Measurements from ENCODE around the gene PRDM16.

Gene PRDM16

DNA sequence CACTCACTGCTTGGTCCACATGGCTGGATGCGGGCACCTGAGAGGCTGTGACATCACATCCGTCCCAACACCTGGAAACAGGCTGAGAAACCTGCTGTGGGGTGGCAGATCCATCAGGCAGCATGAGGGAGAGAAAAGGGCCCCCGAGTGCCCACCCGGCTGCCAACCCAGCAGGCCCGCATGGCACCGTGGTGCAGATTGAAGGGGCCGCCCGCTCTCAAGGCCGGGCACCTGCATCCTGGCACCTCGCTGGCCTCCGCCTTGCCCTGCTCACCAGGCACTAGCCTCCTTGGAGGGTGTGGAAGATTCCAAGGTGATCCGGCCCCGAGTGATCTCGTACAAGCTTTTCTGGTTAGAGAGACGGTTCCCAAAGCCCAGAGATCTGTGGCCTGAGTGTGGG is 110.5 kb downstream of the PRDM16 start:
- H3K4me3 ChIP-seq (ENCODE audit: low read length in 2 of 2), result no peak overlapping the region
- H3K4me1 ChIP-seq (ENCODE audit: control insufficient read depth in 2 of 2, insufficient read depth in 2 of 2, low read length in 2 of 2), result peaks cover 3 to 8% of the 10 kb centered on the region in 2 donors
- no peak overlapping the region for H3K9ac ChIP-seq (ENCODE audit: low read depth in 1 of 2, low read length in 2 of 2)
- H3K27ac ChIP-seq (ENCODE audit: low read depth in 2 of 2, low read length in 2 of 2), result no peak overlapping the region
- no peaks in the 10 kb centered on the region for H3K9me3 ChIP-seq (ENCODE audit: control insufficient read depth in 2 of 2, low read length in 2 of 2)
- H3K27me3 ChIP-seq (ENCODE audit: control insufficient read depth in 2 of 2, insufficient read depth in 2 of 2, low read length in 2 of 2), result no peaks in the 10 kb centered on the region
- H3K36me3 ChIP-seq (ENCODE audit: control insufficient read depth in 2 of 2, insufficient read depth in 2 of 2, low read length in 2 of 2), result no peaks in the 10 kb centered on the region

DNA sequence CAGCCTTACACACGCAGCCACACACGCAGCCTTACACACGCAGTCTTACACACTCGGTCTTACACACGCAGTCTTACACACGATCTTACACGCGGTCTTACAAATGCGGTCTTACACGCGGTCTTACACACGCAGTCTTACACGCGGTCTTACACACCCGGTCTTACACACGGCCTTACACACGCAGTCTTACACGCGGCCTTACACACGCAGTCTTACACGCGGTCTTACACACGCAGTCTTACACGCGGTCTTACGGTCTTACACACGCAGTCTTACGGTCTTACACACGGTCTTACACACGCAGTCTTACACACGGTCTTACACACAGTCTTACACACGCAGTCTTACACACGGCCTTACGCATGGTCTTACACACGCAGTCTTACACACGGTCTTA is 111.9 kb downstream of the PRDM16 start:
- Histone ChIP-seq H3K9me3 (ENCODE audit: control insufficient read depth in 2 of 2, low read length in 2 of 2) (no peaks in the 10 kb centered on the region), H3K4me1 (ENCODE audit: control insufficient read depth in 2 of 2, insufficient read depth in 2 of 2, low read length in 2 of 2) (no peaks in the 10 kb centered on the region), H3K36me3 (ENCODE audit: control insufficient read depth in 2 of 2, insufficient read depth in 2 of 2, low read length in 2 of 2) (no peaks in the 10 kb centered on the region), H3K27me3 (ENCODE audit: control insufficient read depth in 2 of 2, insufficient read depth in 2 of 2, low read length in 2 of 2) (peaks cover 0 to 2% of the 10 kb centered on the region in 2 donors), H3K27ac (ENCODE audit: low read depth in 2 of 2, low read length in 2 of 2) (no peak overlapping the region), H3K4me3 (ENCODE audit: low read length in 2 of 2) (no peak overlapping the region), H3K9ac (ENCODE audit: low read depth in 1 of 2, low read length in 2 of 2) (no peak overlapping the region)

GRCh38 chr1:3181956-3182355 is 113.0 kb downstream of the PRDM16 start:
- Histone ChIP-seq H3K27ac (ENCODE audit: low read depth in 2 of 2, low read length in 2 of 2) (no peak overlapping the region), H3K4me3 (ENCODE audit: low read length in 2 of 2) (no peak overlapping the region), H3K4me1 (ENCODE audit: control insufficient read depth in 2 of 2, insufficient read depth in 2 of 2, low read length in 2 of 2) (no peaks in the 10 kb centered on the region), H3K27me3 (ENCODE audit: control insufficient read depth in 2 of 2, insufficient read depth in 2 of 2, low read length in 2 of 2) (peaks cover 0 to 2% of the 10 kb centered on the region in 2 donors), H3K9me3 (ENCODE audit: control insufficient read depth in 2 of 2, low read length in 2 of 2) (no peaks in the 10 kb centered on the region), H3K9ac (ENCODE audit: low read depth in 1 of 2, low read length in 2 of 2) (no peak overlapping the region), H3K36me3 (ENCODE audit: control insufficient read depth in 2 of 2, insufficient read depth in 2 of 2, low read length in 2 of 2) (no peaks in the 10 kb centered on the region)

DNA sequence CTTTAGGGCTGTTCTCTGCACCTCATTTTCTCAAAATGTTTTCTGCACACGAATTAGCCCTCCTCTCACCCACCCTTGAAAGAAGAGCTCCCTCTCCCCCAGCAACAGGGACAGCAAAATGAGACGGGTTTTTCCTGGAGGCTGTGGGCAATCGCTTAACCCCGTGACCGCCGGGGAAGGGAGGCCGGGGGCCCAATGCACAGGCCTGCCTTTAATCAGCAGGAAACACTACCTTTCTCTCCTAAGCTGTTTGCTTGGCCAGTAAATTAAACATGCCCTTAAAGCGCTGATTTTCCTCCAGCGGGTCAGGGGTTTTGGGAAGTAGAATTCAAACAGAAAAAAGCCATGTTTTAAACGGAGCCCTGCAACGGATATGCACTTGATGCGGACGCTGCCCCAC is 114.4 kb downstream of the PRDM16 start:
- H3K9ac ChIP-seq (ENCODE audit: low read depth in 1 of 2, low read length in 2 of 2), result no peak overlapping the region
- H3K4me3 ChIP-seq (ENCODE audit: low read length in 2 of 2), result no peak overlapping the region
- no peaks in the 10 kb centered on the region for H3K9me3 ChIP-seq (ENCODE audit: control insufficient read depth in 2 of 2, low read length in 2 of 2)
- H3K36me3 ChIP-seq (ENCODE audit: control insufficient read depth in 2 of 2, insufficient read depth in 2 of 2, low read length in 2 of 2), result no peaks in the 10 kb centered on the region
- H3K4me1 ChIP-seq (ENCODE audit: control insufficient read depth in 2 of 2, insufficient read depth in 2 of 2, low read length in 2 of 2), result no peaks in the 10 kb centered on the region
- H3K27ac ChIP-seq (ENCODE audit: low read depth in 2 of 2, low read length in 2 of 2), result no peak overlapping the region
- peaks cover 0 to 2% of the 10 kb centered on the region in 2 donors for H3K27me3 ChIP-seq (ENCODE audit: control insufficient read depth in 2 of 2, insufficient read depth in 2 of 2, low read length in 2 of 2)

DNA sequence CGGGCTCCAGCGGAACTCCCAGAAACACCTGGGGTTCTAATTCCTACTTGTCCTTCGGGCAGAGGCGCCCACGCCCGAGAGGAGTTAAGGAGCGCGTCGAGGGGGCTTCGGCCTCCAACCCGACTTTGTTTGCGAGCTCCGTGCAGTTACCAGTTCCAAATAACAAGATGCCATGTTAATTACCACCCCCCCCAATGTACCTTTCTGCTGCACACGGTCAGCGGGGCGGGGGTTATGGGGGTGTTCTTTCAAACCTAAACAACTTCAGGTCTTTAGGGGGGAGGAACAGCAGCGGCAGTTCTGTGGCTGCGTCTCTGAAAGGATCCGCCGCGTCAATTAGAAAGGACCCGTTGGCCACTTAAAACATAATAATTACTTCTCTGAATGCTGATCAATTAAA is 114.8 kb downstream of the PRDM16 start:
- Histone ChIP-seq H3K36me3 (ENCODE audit: control insufficient read depth in 2 of 2, insufficient read depth in 2 of 2, low read length in 2 of 2) (no peaks in the 10 kb centered on the region), H3K9me3 (ENCODE audit: control insufficient read depth in 2 of 2, low read length in 2 of 2) (no peaks in the 10 kb centered on the region), H3K27ac (ENCODE audit: low read depth in 2 of 2, low read length in 2 of 2) (no peak overlapping the region), H3K4me3 (ENCODE audit: low read length in 2 of 2) (no peak overlapping the region), H3K9ac (ENCODE audit: low read depth in 1 of 2, low read length in 2 of 2) (no peak overlapping the region), H3K27me3 (ENCODE audit: control insufficient read depth in 2 of 2, insufficient read depth in 2 of 2, low read length in 2 of 2) (peaks cover 0 to 2% of the 10 kb centered on the region in 2 donors), H3K4me1 (ENCODE audit: control insufficient read depth in 2 of 2, insufficient read depth in 2 of 2, low read length in 2 of 2) (no peaks in the 10 kb centered on the region)

DNA sequence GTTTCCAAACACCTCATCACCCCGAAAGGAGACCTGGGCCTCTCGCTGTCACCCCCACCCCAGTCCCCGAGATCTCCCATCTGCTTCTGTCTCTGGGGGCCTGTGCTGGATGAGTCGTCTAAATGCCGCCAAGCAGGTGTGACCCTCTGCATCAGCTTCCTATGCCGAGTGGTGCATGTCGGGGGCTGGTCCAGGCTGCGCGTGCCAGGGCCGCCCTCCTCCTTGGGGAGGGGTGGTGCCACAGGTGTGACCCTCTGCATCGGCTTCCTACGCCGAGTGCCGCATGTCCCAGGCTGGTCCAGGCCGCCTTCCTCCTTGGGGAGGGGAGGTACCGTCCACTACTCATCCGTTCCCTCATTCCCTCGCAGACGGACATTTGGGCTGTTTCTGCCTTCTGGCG is 115.7 kb downstream of the PRDM16 start:
- no peak overlapping the region for H3K4me3 ChIP-seq (ENCODE audit: low read length in 2 of 2)
- H3K4me1 ChIP-seq (ENCODE audit: control insufficient read depth in 2 of 2, insufficient read depth in 2 of 2, low read length in 2 of 2), result no peaks in the 10 kb centered on the region
- no peak overlapping the region for H3K9ac ChIP-seq (ENCODE audit: low read depth in 1 of 2, low read length in 2 of 2)
- H3K27ac ChIP-seq (ENCODE audit: low read depth in 2 of 2, low read length in 2 of 2), result no peak overlapping the region
- H3K9me3 ChIP-seq (ENCODE audit: control insufficient read depth in 2 of 2, low read length in 2 of 2), result no peaks in the 10 kb centered on the region
- H3K27me3 ChIP-seq (ENCODE audit: control insufficient read depth in 2 of 2, insufficient read depth in 2 of 2, low read length in 2 of 2), result peaks cover 0 to 2% of the 10 kb centered on the region in 2 donors
- no peaks in the 10 kb centered on the region for H3K36me3 ChIP-seq (ENCODE audit: control insufficient read depth in 2 of 2, insufficient read depth in 2 of 2, low read length in 2 of 2)

GRCh38 chr1:3185896-3186525 is 117.0 kb downstream of the PRDM16 start:
- no peaks in the 10 kb centered on the region for H3K9me3 ChIP-seq (ENCODE audit: control insufficient read depth in 2 of 2, low read length in 2 of 2)
- no peak overlapping the region for H3K4me3 ChIP-seq (ENCODE audit: low read length in 2 of 2)
- no peaks in the 10 kb centered on the region for H3K4me1 ChIP-seq (ENCODE audit: control insufficient read depth in 2 of 2, insufficient read depth in 2 of 2, low read length in 2 of 2)
- H3K27ac ChIP-seq (ENCODE audit: low read depth in 2 of 2, low read length in 2 of 2), result no peak overlapping the region
- H3K36me3 ChIP-seq (ENCODE audit: control insufficient read depth in 2 of 2, insufficient read depth in 2 of 2, low read length in 2 of 2), result no peaks in the 10 kb centered on the region
- H3K27me3 ChIP-seq (ENCODE audit: control insufficient read depth in 2 of 2, insufficient read depth in 2 of 2, low read length in 2 of 2), result peaks cover 0 to 2% of the 10 kb centered on the region in 2 donors
- H3K9ac ChIP-seq (ENCODE audit: low read depth in 1 of 2, low read length in 2 of 2), result peak overlapping the region in 1 of 2 donors; percentile 12

DNA sequence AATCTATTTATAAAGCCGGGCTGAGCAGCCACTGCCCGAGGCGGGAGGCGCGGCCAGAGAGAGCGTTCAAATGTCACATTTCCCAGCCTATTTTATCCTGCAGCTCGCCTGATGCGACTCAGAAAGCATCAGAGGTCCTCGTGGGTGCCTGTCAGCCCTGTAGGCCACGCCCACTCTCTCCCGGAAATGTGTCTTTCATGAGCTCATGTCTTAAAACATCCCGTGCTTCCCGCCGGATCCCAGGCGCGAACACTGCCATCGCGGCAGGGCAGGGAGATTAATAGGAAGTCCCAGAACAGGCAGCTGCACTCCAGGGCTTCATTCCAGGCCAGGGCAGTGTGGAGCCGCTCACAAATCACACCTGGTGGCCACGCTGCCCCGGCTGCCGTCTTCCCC is 117.5 kb downstream of the PRDM16 start:
- no peak overlapping the region for H3K9ac ChIP-seq (ENCODE audit: low read depth in 1 of 2, low read length in 2 of 2)

DNA sequence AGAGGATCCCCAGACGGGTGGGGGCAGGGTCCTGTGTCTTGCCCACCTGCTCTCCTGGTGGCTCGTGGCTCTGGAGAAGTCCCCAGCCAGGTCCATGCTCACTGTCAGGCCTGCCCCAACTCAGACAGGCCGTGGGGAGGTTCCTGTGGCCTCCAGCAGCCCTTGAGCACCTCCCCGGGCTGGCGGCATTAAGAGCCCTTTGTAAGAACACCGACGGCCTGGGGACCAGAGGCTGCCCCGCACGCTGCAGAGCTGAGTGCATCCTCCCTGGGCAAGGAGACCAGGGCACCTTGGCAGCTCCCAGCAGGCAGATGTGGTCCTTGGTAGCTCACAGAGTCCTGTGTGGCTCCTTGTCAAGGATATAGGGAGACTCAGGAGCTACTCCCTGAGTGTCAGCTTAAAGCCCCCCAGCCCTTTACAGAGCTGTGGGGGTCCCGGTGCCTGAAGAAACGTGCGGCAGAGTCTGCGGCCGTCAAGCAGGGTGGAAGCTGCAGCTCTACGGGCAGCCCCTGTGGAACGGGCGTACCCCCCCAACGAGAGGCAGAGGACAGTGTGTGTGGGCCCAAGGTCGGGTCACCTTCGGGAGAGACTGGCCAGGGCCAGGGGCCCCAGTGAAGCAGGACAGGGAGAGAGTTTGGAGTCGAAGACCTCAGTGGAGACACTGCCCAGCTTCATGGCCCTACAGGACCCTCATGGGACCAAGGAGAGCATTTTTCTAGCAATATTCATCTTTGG is 118.6 kb downstream of the PRDM16 start:
- Histone ChIP-seq H3K4me3 (ENCODE audit: low read length in 2 of 2) (no peak overlapping the region), H3K27me3 (ENCODE audit: control insufficient read depth in 2 of 2, insufficient read depth in 2 of 2, low read length in 2 of 2) (peaks cover 0 to 2% of the 10 kb centered on the region in 2 donors), H3K9me3 (ENCODE audit: control insufficient read depth in 2 of 2, low read length in 2 of 2) (no peaks in the 10 kb centered on the region), H3K9ac (ENCODE audit: low read depth in 1 of 2, low read length in 2 of 2) (no peak overlapping the region), H3K36me3 (ENCODE audit: control insufficient read depth in 2 of 2, insufficient read depth in 2 of 2, low read length in 2 of 2) (no peaks in the 10 kb centered on the region), H3K27ac (ENCODE audit: low read depth in 2 of 2, low read length in 2 of 2) (no peak overlapping the region), H3K4me1 (ENCODE audit: control insufficient read depth in 2 of 2, insufficient read depth in 2 of 2, low read length in 2 of 2) (no peaks in the 10 kb centered on the region)

More for the DNA sequence above, 117.5 kb downstream of the PRDM16 start:
- Histone ChIP-seq H3K9me3 (ENCODE audit: control insufficient read depth in 2 of 2, low read length in 2 of 2) (no peaks in the 10 kb centered on the region), H3K4me3 (ENCODE audit: low read length in 2 of 2) (no peak overlapping the region), H3K36me3 (ENCODE audit: control insufficient read depth in 2 of 2, insufficient read depth in 2 of 2, low read length in 2 of 2) (no peaks in the 10 kb centered on the region), H3K27ac (ENCODE audit: low read depth in 2 of 2, low read length in 2 of 2) (no peak overlapping the region), H3K27me3 (ENCODE audit: control insufficient read depth in 2 of 2, insufficient read depth in 2 of 2, low read length in 2 of 2) (peaks cover 0 to 2% of the 10 kb centered on the region in 2 donors), H3K4me1 (ENCODE audit: control insufficient read depth in 2 of 2, insufficient read depth in 2 of 2, low read length in 2 of 2) (no peaks in the 10 kb centered on the region)

- Histone ChIP-seq H3K27me3 (ENCODE audit: control insufficient read depth in 2 of 2, insufficient read depth in 2 of 2, low read length in 2 of 2) (peaks cover 0 to 2% of the 10 kb centered on the region in 2 donors), H3K9ac (ENCODE audit: low read depth in 1 of 2, low read length in 2 of 2) (no peak overlapping the region), H3K36me3 (ENCODE audit: control insufficient read depth in 2 of 2, insufficient read depth in 2 of 2, low read length in 2 of 2) (no peaks in the 10 kb centered on the region), H3K9me3 (ENCODE audit: control insufficient read depth in 2 of 2, low read length in 2 of 2) (no peaks in the 10 kb centered on the region), H3K4me3 (ENCODE audit: low read length in 2 of 2) (no peak overlapping the region), H3K27ac (ENCODE audit: low read depth in 2 of 2, low read length in 2 of 2) (no peak overlapping the region), H3K4me1 (ENCODE audit: control insufficient read depth in 2 of 2, insufficient read depth in 2 of 2, low read length in 2 of 2) (no peaks in the 10 kb centered on the region)
Measured at GRCh38 chr1:3188150-3188971, 119.4 kb downstream of the PRDM16 start.

Data from mucosa of rectum (tissue), 2 donors.